SK-N-SH treated with all-trans-retinoic acid at 6 μM for 48 hours (cell line): Measurements from ENCODE around the gene MEGF9.

ENCODE experiments used
- ATAC-seq: fragments of 200-7000 bp; cut with Tn5 transposase; 3 replicates; pipeline ENCODE4 v1.9.1; 2020; ENCODE audit warnings: mild to moderate bottlenecking, moderate library complexity
- ARNTL ChIP-seq: fragments of 450-650 bp; formaldehyde crosslinking; IDR thresholded peaks from 2 replicates; pipeline ENCODE4 v1.5.0; 2020; ENCODE audit warnings: low read depth, mild to moderate bottlenecking, moderate library complexity, borderline replicate concordance
- BACH2 ChIP-seq: fragments of 250-450 bp; sonication (Bioruptor Pico); IDR thresholded peaks from 2 replicates; pipeline ENCODE4 v1.9.0; 2021; ENCODE audit warnings: mild to moderate bottlenecking, borderline replicate concordance
- CREB5 ChIP-seq: fragments of 250-450 bp; sonication (Bioruptor Pico); IDR thresholded peaks from 2 replicates; pipeline ENCODE4 v1.5.1; 2020; ENCODE audit warnings: low read depth, mild to moderate bottlenecking, moderate library complexity
- CSDC2 ChIP-seq: fragments of 250-450 bp; sonication (Bioruptor Pico); IDR thresholded peaks from 2 replicates; pipeline ENCODE4 v1.5.0; 2020; ENCODE audit warnings: mild to moderate bottlenecking, moderate library complexity
- CSRNP3 ChIP-seq: fragments of 250-450 bp; sonication (Bioruptor Pico); IDR thresholded peaks from 2 replicates; pipeline ENCODE4 v1.5.1; 2021; ENCODE audit warnings: mild to moderate bottlenecking, moderate library complexity
- ESRRG ChIP-seq: fragments of 250-450 bp; sonication (Bioruptor Pico); IDR thresholded peaks from 2 replicates; pipeline ENCODE4 v1.6.1; 2021; ENCODE audit warnings: mild to moderate bottlenecking
- GLIS3 ChIP-seq: fragments of 250-450 bp; sonication (Bioruptor Pico); IDR thresholded peaks from 2 replicates; pipeline ENCODE4 v1.5.0; 2020; ENCODE audit warnings: mild to moderate bottlenecking, moderate library complexity
- OSR1 ChIP-seq: fragments of 250-450 bp; sonication (Bioruptor Pico); IDR thresholded peaks from 2 replicates; pipeline ENCODE4 v1.8.0; 2022; ENCODE audit warnings: moderate library complexity, mild to moderate bottlenecking, inconsistent platforms
- PPARA ChIP-seq: fragments of 250-450 bp; sonication (Bioruptor Pico); IDR thresholded peaks from 2 replicates; pipeline ENCODE4 v1.5.0; 2020; ENCODE audit warnings: mild to moderate bottlenecking, borderline replicate concordance
- RARB ChIP-seq: fragments of 250-450 bp; sonication (Bioruptor Pico); IDR thresholded peaks from 2 replicates; pipeline ENCODE4 v1.8.0; 2021; ENCODE audit warnings: mild to moderate bottlenecking, moderate library complexity
- SNAI2 ChIP-seq: fragments of 250-450 bp; sonication (Bioruptor Pico); IDR thresholded peaks from 2 replicates; pipeline ENCODE4 v1.5.0; 2020; ENCODE audit warnings: mild to moderate bottlenecking, moderate library complexity
- TCF4 ChIP-seq: fragments of 250-450 bp; sonication (Bioruptor Pico); IDR thresholded peaks from 2 replicates; pipeline ENCODE4 v1.8.0; 2021; ENCODE audit warnings: mild to moderate bottlenecking, moderate library complexity, borderline replicate concordance
- TOX ChIP-seq: fragments of 250-450 bp; sonication (Bioruptor Pico); IDR thresholded peaks from 2 replicates; pipeline ENCODE4 v1.8.0; 2021; ENCODE audit warnings: mild to moderate bottlenecking, moderate library complexity, borderline replicate concordance
- TSHZ2 ChIP-seq: fragments of 250-450 bp; sonication (Bioruptor Pico); IDR thresholded peaks from 2 replicates; pipeline ENCODE4 v1.5.0; 2020; ENCODE audit warnings: mild to moderate bottlenecking, moderate library complexity
- ZC3H10 ChIP-seq: fragments of 250-450 bp; sonication (Bioruptor Pico); IDR thresholded peaks from 2 replicates; pipeline ENCODE4 v1.5.1; 2021; ENCODE audit warnings: mild to moderate bottlenecking, moderate library complexity
- ZFP3 ChIP-seq: fragments of 250-450 bp; sonication (Bioruptor Pico); IDR thresholded peaks from 2 replicates; pipeline ENCODE4 v1.5.0; 2020; ENCODE audit warnings: mild to moderate bottlenecking, moderate library complexity
- ZFP30 ChIP-seq: fragments of 450-650 bp; formaldehyde crosslinking; IDR thresholded peaks from 2 replicates; pipeline ENCODE4 v1.5.0; 2022; ENCODE audit warnings: mild to moderate bottlenecking, moderate library complexity
- ZNF565 ChIP-seq: fragments of 450-650 bp; formaldehyde crosslinking; conservative IDR thresholded peaks from 2 replicates; pipeline ENCODE4 v1.5.0; 2020; ENCODE audit warnings: low read depth, mild to moderate bottlenecking, moderate library complexity
- ZNF70 ChIP-seq: fragments of 450-650 bp; formaldehyde crosslinking; IDR thresholded peaks from 2 replicates; pipeline ENCODE4 v1.5.0; 2020; ENCODE audit warnings: mild to moderate bottlenecking, moderate library complexity
- ZNF8 ChIP-seq: fragments of 450-650 bp; formaldehyde crosslinking; IDR thresholded peaks from 2 replicates; pipeline ENCODE4 v1.5.0; 2020; ENCODE audit warnings: mild to moderate bottlenecking, moderate library complexity
- TF ChIP-seq, protein P1 (sequence below): fragments of 250-450 bp; sonication (Bioruptor Pico); IDR thresholded peaks from 2 replicates; pipeline ENCODE4 v1.8.0; 2021; ENCODE audit warnings: low read depth, mild to moderate bottlenecking, moderate library complexity, borderline replicate concordance
- TF ChIP-seq, protein P2 (sequence below): fragments of 250-450 bp; sonication (Bioruptor Pico); IDR thresholded peaks from 2 replicates; pipeline ENCODE4 v1.8.0; 2020; ENCODE audit warnings: mild to moderate bottlenecking, moderate library complexity, borderline replicate concordance

Gene MEGF9

DNA sequence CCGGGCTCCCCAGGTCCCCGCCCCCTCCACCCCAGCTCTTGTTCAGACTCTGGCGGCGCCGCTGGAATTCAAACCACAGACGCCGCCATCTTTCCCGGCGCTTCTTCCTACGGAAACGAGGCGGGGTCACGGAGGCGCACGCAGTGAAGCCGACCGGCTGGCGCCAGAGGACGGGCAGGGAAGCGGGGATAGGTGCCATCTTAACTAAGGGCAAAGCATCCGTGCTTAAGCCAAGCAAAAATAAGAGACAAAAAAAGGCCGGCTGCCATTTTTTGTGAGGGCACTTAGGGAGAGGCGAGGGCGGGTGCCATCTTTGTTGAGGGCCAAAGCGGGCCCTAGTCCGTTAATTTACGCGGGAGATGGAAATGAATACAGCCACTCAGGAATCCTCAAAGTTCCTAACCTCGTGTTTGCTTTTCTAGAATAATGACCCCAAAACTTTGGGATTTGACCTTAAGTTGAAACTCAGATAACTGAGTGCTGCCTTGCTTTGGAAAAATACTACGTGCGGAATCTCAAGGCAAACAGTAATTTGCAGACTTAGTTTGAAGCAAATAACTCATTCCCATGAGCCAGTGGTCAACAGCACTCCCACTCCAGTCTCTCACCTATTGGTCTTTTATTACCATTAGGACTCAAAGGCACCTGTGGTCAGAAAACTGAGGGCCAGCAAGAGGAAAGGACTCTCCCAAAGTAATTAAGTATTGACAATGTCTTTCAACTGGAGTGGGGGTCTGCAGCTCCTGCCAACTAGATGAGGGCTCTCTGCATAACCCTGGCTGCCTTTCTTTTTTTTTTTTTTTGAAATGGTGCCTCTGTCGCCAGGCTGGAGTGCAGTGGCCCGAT, 134.0 kb downstream of the MEGF9 start, which contains the start of gene CDK5RAP2 (continued):
- TF ChIP-seq, protein P1, sequence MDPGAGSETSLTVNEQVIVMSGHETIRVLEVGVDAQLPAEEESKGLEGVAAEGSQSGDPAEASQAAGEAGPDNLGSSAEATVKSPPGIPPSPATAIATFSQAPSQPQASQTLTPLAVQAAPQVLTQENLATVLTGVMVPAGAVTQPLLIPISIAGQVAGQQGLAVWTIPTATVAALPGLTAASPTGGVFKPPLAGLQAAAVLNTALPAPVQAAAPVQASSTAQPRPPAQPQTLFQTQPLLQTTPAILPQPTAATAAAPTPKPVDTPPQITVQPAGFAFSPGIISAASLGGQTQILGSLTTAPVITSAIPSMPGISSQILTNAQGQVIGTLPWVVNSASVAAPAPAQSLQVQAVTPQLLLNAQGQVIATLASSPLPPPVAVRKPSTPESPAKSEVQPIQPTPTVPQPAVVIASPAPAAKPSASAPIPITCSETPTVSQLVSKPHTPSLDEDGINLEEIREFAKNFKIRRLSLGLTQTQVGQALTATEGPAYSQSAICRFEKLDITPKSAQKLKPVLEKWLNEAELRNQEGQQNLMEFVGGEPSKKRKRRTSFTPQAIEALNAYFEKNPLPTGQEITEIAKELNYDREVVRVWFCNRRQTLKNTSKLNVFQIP = no peak
- TF ChIP-seq, all 23 proteins: peak for 11

DNA sequence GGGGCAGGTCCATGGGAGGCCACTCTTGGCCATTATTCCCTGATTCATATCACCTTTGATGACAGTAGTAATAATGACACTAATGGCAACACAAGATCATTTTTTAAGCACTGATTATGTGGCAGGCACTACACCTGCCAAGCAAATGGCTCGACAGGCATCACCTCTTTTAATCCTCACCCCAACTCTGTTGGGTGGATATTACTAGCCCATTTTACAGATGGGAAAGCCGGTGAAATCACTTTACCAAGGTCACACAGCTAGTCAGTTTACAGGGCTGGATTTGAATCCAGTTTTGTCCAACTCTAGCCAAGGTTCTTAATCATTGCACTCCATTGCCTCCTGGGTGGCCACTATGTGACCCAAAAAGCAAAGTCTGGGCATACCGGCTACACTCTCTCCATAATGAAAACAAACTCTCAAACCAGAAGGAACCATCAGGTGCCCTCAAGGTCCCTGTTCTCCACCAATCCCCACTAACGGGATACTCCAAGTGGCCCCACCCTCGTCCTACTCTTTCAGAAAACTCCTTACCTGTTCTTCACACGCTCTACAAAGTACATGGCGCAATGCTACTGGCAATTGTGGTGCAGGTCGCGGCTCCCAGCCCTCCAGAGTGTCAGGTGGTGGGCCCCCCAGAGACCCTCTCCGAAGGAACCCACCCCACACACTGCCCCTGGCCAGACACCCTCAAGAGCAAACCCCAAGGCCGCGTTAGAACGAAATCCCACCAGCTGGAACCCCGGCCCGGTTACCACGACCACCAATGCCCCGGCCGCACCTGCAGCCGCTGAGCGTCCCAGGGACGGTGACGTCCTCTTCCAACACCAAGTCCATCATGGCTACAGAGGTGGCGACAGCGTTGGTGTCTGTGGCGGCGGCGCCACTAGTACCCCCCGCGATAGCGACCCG, 134.9 kb downstream of the MEGF9 start:
- ATAC-seq = peak; percentile 24
- TF ChIP-seq PPARA (no peak), ESRRG (no peak), OSR1 (CRISPR knock-in tag) (no peak), RARB (CRISPR knock-in tag) (no peak), ZFP3 (CRISPR knock-in tag) (no peak), CSDC2 (no peak), BACH2 (CRISPR knock-in tag) (no peak), ZC3H10 (CRISPR knock-in tag) (no peak), GLIS3 (CRISPR knock-in tag) (no peak), TOX (CRISPR knock-in tag) (no peak), ZNF70 (CRISPR knock-in tag) (no peak), SNAI2 (CRISPR knock-in tag) (no peak), ZNF8 (CRISPR knock-in tag) (no peak), TCF4 (CRISPR knock-in tag) (no peak), CREB5 (CRISPR knock-in tag) (no peak), ARNTL (CRISPR knock-in tag) (no peak)
- TF ChIP-seq, protein P2, sequence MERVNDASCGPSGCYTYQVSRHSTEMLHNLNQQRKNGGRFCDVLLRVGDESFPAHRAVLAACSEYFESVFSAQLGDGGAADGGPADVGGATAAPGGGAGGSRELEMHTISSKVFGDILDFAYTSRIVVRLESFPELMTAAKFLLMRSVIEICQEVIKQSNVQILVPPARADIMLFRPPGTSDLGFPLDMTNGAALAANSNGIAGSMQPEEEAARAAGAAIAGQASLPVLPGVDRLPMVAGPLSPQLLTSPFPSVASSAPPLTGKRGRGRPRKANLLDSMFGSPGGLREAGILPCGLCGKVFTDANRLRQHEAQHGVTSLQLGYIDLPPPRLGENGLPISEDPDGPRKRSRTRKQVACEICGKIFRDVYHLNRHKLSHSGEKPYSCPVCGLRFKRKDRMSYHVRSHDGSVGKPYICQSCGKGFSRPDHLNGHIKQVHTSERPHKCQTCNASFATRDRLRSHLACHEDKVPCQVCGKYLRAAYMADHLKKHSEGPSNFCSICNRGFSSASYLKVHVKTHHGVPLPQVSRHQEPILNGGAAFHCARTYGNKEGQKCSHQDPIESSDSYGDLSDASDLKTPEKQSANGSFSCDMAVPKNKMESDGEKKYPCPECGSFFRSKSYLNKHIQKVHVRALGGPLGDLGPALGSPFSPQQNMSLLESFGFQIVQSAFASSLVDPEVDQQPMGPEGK (CRISPR knock-in tag) = no peak

- ATAC-seq = no peak
- TF ChIP-seq RARB (CRISPR knock-in tag) (no peak), ZFP3 (CRISPR knock-in tag) (no peak), CREB5 (CRISPR knock-in tag) (no peak), ZNF8 (CRISPR knock-in tag) (no peak), ZNF70 (CRISPR knock-in tag) (no peak), CSRNP3 (CRISPR knock-in tag) (no peak), TOX (CRISPR knock-in tag) (no peak), BACH2 (CRISPR knock-in tag) (no peak), ESRRG (no peak), TCF4 (CRISPR knock-in tag) (no peak), ZNF565 (CRISPR knock-in tag) (no peak), ZFP30 (no peak), OSR1 (CRISPR knock-in tag) (no peak), ZC3H10 (CRISPR knock-in tag) (no peak), TSHZ2 (CRISPR knock-in tag) (no peak)
- TF ChIP-seq, protein P2 (CRISPR knock-in tag) = no peak
- TF ChIP-seq, all 23 proteins: peak for 0
These were observed 139.8 kb downstream of the MEGF9 start for GRCh38 chr9:120574473-120574872.
